Transverse colon (tissue), 3 donors: Measurements from ENCODE around the gene HNF1A.

Experiments used
- CTCF ChIP-seq, 5 experiments: fragments of 200-600 bp in 3 of 5; fragments of 450-650 bp in 2 of 5; sonication (generic) in 3 of 5; IDR thresholded peaks; 1 replicate in 2 of 5; 2 replicates in 3 of 5; pipeline ENCODE4 v1.5.1; 2016 to 2017; ENCODE audit warnings: antibody characterized with exemption in 5 of 5, inconsistent platforms in 3 of 5, mild to moderate bottlenecking in 2 of 5, moderate library complexity in 1 of 5
- EP300 ChIP-seq: sonication (generic); formaldehyde crosslinking; IDR thresholded peaks from one replicate; pipeline ENCODE4 v1.6.1; 2017; ENCODE audit warnings: antibody characterized with exemption, low read depth
- POLR2A ChIP-seq: fragments of 450-650 bp; IDR thresholded peaks from one replicate; pipeline ENCODE4 v1.6.1; 2016; ENCODE audit warnings: antibody characterized with exemption, mild to moderate bottlenecking, moderate library complexity

GRCh38 chr12:121001841-121002483 is 23.6 kb downstream of the HNF1A start:
- TF ChIP-seq POLR2A (no peak), CTCF (IDR thresholded peaks at IDR 0.05) (no peak), EP300 (no peak)
